A673 (cell line): ENCODE measurements around the gene CCIN. TPM values are rescaled to one million over a fixed set of nuclear protein-coding genes. Genes with fewer than 3 reads are reported as not detected.

Source experiments
- BruUV-seq: library from RNA; stranded (reverse); fragments of 400-500 nt; replicated peaks from 2 replicates; lab custom pipeline; 2021; lab: Mats Ljungman, UMichigan
- CTCF ChIA-PET: fragments of 300-600 bp; sonication (Branson Sonifier 250); formaldehyde crosslinking; loops from one replicate; lab custom pipeline; 2022; ENCODE audit warnings: antibody characterized with exemption; lab: Charles Lee
- POLR2A ChIA-PET: fragments of 300-600 bp; sonication (Branson Sonifier 250); formaldehyde crosslinking; loops from one replicate; lab custom pipeline; 2022; ENCODE audit warnings: antibody characterized with exemption; ENCODE audit not compliant: low non-redundant PET; lab: Charles Lee
- DNase-seq: peaks from one replicate; pipeline ENCODE4 v3.0.0-alpha.2; 2015; ENCODE audit warnings: low spot score
- H3K27ac ChIP-seq: fragments of 200-600 bp; sonication (generic); 2 replicates; pipeline ENCODE4 v1.5.1; 2016; ENCODE audit warnings: mixed run types, low read depth, mild to moderate bottlenecking, mixed read lengths, antibody characterized with exemption, low read length; ENCODE audit not compliant: poor library complexity, severe bottlenecking
- H3K27me3 ChIP-seq: fragments of 200-600 bp; sonication (generic); replicated peaks from 2 replicates; pipeline ENCODE4 v1.6.1; 2017; ENCODE audit warnings: mixed run types, low read depth, mild to moderate bottlenecking, mixed read lengths, antibody characterized with exemption, low read length; ENCODE audit not compliant: insufficient read depth, poor library complexity
- H3K36me3 ChIP-seq: fragments of 200-600 bp; sonication (generic); 2 replicates; pipeline ENCODE4 v1.6.1; 2016; ENCODE audit warnings: mixed run types, mild to moderate bottlenecking, mixed read lengths, antibody characterized with exemption, low read length; ENCODE audit not compliant: insufficient read depth, poor library complexity, severe bottlenecking
- H3K4me1 ChIP-seq: fragments of 200-600 bp; sonication (generic); 2 replicates; pipeline ENCODE4 v1.6.1; 2017; ENCODE audit warnings: mixed run types, mild to moderate bottlenecking, mixed read lengths, antibody characterized with exemption, low read length; ENCODE audit not compliant: insufficient read depth, poor library complexity, severe bottlenecking
- H3K4me3 ChIP-seq: fragments of 200-600 bp; sonication (generic); 2 replicates; pipeline ENCODE4 v1.5.1; 2016; ENCODE audit warnings: low read depth, mixed run types, mild to moderate bottlenecking, mixed read lengths, low read length; ENCODE audit not compliant: poor library complexity, severe bottlenecking
- H3K9me3 ChIP-seq: fragments of 200-600 bp; sonication (generic); 2 replicates; pipeline ENCODE4 v1.6.1; 2016; ENCODE audit warnings: mixed run types, low read depth, mild to moderate bottlenecking, mixed read lengths, antibody characterized with exemption, low read length; ENCODE audit not compliant: poor library complexity, severe bottlenecking
- EZH2 ChIP-seq: fragments of 200-600 bp; sonication (generic); IDR thresholded peaks from 2 replicates; pipeline ENCODE4 v1.6.1; 2017; ENCODE audit warnings: borderline replicate concordance, low read depth, mild to moderate bottlenecking, mixed read lengths, antibody characterized with exemption, low read length; ENCODE audit not compliant: poor library complexity, severe bottlenecking
- intact Hi-C: fragments of 100-400 bp; cut with micrococcal nuclease; formaldehyde crosslinking; loops from one replicate; pipeline ENCODE4 v1.10.0; 2022; ENCODE audit not compliant: unreplicated experiment
- total RNA-seq: library from RNA; stranded (reverse); gene quantifications from 2 replicates; pipeline ENCODE4 v1.2.3, GENCODE V29; 2021
- TF ChIP-seq, protein P1 (sequence below): fragments of 300-800, 200-600 bp; sonication (generic); conservative IDR thresholded peaks from 2 replicates; pipeline ENCODE4 v1.5.1; 2017; ENCODE audit warnings: low read depth, mild to moderate bottlenecking, antibody characterized with exemption, low read length, moderate library complexity, mixed read lengths

The CCIN gene
- total RNA-seq, 1 experiment from 2014 or later: not detected

DNA sequence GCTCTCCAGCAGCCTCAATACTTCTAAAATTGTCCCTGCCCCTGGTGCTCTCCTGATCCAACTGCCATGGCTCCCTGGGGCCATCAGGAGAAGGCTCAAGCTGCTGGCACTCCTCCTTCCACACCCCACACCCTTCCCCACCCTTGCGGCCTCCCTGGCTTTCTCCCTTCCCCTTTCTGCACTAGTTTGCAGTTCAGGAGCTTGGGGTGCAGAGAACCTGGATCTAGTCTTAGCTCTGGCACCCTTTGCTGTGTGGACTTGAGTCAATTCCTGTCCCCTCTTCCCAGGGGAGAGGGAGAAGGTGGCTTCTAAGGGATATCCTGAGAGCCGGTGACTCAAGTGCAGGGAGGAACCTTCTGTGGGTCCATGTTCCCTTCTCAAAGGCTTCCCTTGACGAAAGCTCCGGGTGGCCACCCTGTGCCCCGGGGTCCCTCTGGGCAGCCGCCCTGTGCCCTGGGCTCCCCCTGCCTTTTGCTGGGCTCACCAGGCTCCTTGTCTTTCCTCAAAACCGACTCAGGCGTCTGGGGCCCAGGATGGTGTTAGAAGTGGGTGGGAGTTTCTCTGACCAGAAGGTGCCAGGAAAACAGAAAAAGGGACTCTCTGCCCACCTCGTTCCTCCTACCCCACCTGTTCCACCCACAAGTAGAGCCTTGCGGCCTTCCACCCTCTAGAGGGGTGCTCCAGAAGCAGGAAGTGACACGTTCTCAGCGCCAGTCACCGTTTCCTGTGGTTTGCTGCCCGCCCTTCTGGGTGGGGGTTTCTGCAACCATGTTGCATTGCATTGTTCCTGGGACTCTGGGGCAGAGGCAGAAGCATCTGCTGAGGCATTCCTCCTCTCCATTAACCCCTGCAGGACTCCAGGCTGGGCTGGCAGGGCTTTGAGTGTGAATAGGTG lies 17.6 kb upstream of the CCIN start:
- no TSS peak for BruUV-seq
- TF ChIP-seq, protein P1, sequence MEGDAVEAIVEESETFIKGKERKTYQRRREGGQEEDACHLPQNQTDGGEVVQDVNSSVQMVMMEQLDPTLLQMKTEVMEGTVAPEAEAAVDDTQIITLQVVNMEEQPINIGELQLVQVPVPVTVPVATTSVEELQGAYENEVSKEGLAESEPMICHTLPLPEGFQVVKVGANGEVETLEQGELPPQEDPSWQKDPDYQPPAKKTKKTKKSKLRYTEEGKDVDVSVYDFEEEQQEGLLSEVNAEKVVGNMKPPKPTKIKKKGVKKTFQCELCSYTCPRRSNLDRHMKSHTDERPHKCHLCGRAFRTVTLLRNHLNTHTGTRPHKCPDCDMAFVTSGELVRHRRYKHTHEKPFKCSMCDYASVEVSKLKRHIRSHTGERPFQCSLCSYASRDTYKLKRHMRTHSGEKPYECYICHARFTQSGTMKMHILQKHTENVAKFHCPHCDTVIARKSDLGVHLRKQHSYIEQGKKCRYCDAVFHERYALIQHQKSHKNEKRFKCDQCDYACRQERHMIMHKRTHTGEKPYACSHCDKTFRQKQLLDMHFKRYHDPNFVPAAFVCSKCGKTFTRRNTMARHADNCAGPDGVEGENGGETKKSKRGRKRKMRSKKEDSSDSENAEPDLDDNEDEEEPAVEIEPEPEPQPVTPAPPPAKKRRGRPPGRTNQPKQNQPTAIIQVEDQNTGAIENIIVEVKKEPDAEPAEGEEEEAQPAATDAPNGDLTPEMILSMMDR: no peak
- no peak for TF ChIP-seq EZH2
- Histone ChIP-seq H3K4me1 (peaks cover 6% of the 10 kb centered on the region), H3K27me3 (no peaks in the 10 kb centered on the region), H3K27ac (no peak overlapping the region), H3K4me3 (no peak overlapping the region), H3K9me3 (no peaks in the 10 kb centered on the region), H3K36me3 (no peaks in the 10 kb centered on the region)
- peak; percentile 27 for DNase-seq
- CTCF ChIA-PET: no interaction called here
- POLR2A ChIA-PET: no interaction called here
- intact Hi-C loops: no loop called here

DNA sequence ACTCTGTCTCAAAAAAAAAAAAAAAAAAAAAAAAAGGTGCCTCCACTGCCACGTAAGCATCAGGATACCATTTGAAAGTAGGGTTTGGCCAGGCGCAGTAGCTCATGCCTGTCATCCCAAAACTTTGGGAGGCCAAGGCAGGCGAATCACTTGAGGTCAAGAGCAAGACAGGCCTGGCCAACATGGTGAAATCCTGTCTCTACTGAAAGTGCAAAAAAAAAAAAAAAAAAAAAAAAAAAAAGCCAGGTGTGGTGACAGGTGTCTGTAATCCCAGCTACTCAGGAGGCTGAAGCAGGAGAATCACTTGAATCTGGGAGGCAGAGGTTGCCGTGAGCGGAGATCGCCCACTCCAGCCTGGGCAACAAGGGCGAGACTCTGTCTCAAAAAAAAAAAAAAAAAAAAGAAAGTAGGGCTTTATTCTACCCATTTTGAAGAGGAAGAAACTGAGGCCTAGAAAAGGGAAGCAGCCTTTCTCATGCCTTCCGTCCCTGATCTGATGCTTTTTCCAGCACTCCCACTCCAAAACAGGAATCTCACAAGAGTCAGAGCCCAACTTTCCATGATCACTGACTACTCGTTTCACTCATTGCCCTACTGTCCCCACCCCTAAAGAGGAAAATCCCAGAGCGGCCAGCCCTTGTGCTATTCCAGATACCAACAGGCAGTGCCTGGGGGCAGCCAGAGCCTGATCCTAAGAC lies 16.3 kb upstream of the CCIN start:
- H3K36me3 ChIP-seq: no peaks in the 10 kb centered on the region
- no peak for DNase-seq
- no peaks in the 10 kb centered on the region for H3K9me3 ChIP-seq
- intact Hi-C loops: no loop called here
- H3K4me3 ChIP-seq: no peak overlapping the region
- no peaks in the 10 kb centered on the region for H3K27me3 ChIP-seq
- POLR2A ChIA-PET: no interaction called here
- H3K4me1 ChIP-seq: peaks cover 6% of the 10 kb centered on the region
- no TSS peak for BruUV-seq
- CTCF ChIA-PET: interaction anchor here (0.6 kb wide), 1 partner anchor 14 kb away, joined by 3 read pairs; no protein-coding TSS in a partner anchor
- no peak overlapping the region for H3K27ac ChIP-seq
- TF ChIP-seq EZH2: no peak
- TF ChIP-seq, protein P1: no peak

DNA sequence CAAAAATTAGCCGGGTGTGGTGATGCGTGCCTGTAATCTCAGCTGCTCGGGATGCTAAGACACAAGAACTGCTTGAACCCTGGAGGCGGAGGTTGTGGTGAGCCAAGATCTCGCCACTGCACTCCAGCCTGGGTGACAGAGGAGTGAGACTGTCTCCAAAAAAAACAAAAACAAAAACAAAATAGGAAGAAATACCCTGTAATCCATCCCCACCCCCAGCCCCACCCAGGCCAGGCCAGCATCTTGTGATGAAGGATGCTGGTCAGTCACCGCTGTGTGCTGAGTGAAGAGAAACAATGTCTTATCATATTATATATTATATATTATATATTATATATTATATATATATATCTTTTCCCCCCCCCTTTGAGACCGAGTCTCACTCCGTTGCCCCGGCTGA lies 15.4 kb upstream of the CCIN start:
- TF ChIP-seq, protein P1: no peak
- no peak for TF ChIP-seq EZH2
- Histone ChIP-seq H3K4me3 (no peak overlapping the region), H3K27ac (no peak overlapping the region), H3K27me3 (no peaks in the 10 kb centered on the region), H3K36me3 (no peaks in the 10 kb centered on the region), H3K9me3 (no peaks in the 10 kb centered on the region), H3K4me1 (peaks cover 6% of the 10 kb centered on the region)
- ChIA-PET POLR2A (no interaction called here), CTCF (no interaction called here)
- no peak for DNase-seq
- intact Hi-C loops: no loop called here
- BruUV-seq: no TSS peak
